HG02870 (cell line): ENCODE measurements around the gene USP47.

Source experiments
- ATAC-seq: cut with Tn5 transposase; IDR thresholded peaks from one replicate; pipeline ENCODE4 v1.9.1; 2021; ENCODE audit warnings: mild to moderate bottlenecking, moderate library complexity; ENCODE audit not compliant: unreplicated experiment

USP47 gene

GRCh38 chr11:11841723-11842420, at the start of gene USP47:
Gene USP47 (plus strand): TSS chr11:11841972. CDS start chr11:11842186, 214 bp downstream.
- peak; percentile 51 for ATAC-seq

- ATAC-seq = no peak
Measured at GRCh38 chr11:11793073-11793472, 48.7 kb upstream of the USP47 start.

- ATAC-seq = peak; percentile 59
Measured at GRCh38 chr11:11798586-11799438, 43.0 kb upstream of the USP47 start.

GRCh38 chr11:11805228-11805627, 36.5 kb upstream of the USP47 start:
- no peak for ATAC-seq

GRCh38 chr11:11806074-11806473, 35.7 kb upstream of the USP47 start:
- no peak for ATAC-seq

GRCh38 chr11:11806586-11806985, 35.2 kb upstream of the USP47 start:
- no peak for ATAC-seq

- ATAC-seq = no peak
Measured at GRCh38 chr11:11807811-11808782, 33.7 kb upstream of the USP47 start.

- ATAC-seq = no peak
Measured at GRCh38 chr11:11808992-11809615, 32.7 kb upstream of the USP47 start.

GRCh38 chr11:11810764-11811726, 30.7 kb upstream of the USP47 start:
- no peak for ATAC-seq

- no peak for ATAC-seq
Measured at GRCh38 chr11:11813288-11813962, 28.3 kb upstream of the USP47 start.

GRCh38 chr11:11814614-11815452, 26.9 kb upstream of the USP47 start:
- ATAC-seq = no peak

GRCh38 chr11:11816511-11817314, 25.1 kb upstream of the USP47 start:
- ATAC-seq = no peak

- no peak for ATAC-seq
Measured at GRCh38 chr11:11817957-11818356, 23.8 kb upstream of the USP47 start.

- ATAC-seq = no peak
Measured at GRCh38 chr11:11818529-11819121, 23.1 kb upstream of the USP47 start.

GRCh38 chr11:11821899-11822298, 19.9 kb upstream of the USP47 start:
- no peak for ATAC-seq

- no peak for ATAC-seq
Measured at GRCh38 chr11:11822946-11823345, 18.8 kb upstream of the USP47 start.

- ATAC-seq = no peak
Measured at GRCh38 chr11:11826260-11826659, 15.5 kb upstream of the USP47 start.
